Stimulated activated CD8-positive, alpha-beta memory T cell treated with anti-CD3 and anti-CD28 coated beads, Interleukin-12 subunit alpha, Interleukin-12 subunit beta, amount 100 ng/mL, for 4 hours (primary cell): Measurements from ENCODE around the gene ZNRF2.

Experiments used
- DNase-seq: peaks from one replicate; pipeline ENCODE4 v3.0.0-alpha.2; 2020; ENCODE audit warnings: low read depth

ZNRF2 gene

DNA sequence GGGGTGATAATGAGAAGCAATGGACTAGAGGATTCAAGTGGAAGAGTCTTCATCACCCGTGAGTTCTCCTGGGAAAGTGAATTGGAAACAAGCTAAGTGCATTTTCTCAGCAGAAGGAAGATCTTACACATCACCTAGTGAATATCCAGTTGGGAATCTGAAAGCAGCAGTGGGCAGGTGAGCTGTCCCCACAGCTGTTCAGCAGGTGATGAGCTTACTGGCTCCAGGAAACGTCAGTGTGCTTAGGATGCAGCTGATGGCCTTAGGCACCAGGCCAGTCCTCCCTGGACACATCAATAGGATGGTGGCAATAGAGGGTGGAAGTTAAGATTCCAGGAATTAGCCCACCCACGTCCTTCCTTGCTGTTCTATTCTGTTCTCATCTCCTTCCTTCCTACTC, 127.5 kb downstream of the ZNRF2 start:
- DNase-seq = no peak

DNA sequence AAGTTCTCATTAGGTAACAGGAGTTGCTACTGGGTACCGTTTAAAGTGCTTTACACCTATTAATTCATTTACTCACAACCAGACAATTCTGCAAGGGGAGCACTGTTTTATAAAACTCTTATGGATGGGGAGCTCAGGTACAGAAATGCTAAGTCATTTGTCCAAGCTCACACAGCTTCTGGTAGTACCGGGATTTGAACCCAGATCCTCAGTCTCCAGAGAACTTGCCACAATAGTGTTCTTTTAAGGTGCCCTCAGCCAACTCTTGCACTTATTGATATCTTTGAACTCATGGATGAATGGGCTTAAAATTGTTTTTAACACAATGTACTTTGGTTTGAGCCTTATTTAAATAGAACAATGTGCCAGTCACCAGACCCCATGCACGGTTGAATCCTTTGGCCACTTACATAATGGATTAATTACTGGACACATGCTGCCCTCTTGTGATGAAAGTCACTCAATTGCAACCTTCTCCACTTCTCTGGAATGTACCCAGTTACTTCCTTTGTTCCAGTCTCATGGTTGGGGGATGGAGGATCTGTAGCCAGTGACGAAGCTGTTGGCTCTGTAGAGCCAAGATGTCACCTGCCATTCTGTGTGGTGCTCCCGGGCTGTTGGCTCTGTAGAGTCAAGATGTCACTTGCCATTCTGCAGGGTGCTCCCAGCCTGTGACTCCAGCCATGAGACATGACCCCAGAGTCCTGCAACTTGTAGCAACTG, 128.5 kb downstream of the ZNRF2 start:
- no peak for DNase-seq

DNA sequence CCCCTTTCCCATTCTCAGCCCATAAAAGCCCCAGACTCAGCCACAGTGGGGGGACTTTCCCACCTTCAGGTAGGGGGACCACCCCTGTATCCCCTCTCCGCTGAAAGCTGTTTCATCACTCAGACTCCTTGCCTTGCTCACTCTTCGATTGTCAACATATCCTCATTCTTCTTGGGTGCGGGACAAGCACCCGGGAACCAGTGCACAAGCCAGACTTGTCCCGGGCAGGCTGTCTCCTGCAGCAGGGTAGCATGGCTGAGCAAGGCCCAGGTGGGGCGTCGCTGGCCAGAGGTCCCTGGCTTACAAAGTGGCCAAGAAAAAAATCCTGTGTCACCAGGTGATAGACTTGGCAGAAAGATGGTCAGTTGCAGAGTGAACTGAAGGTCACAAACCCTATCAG, 129.5 kb downstream of the ZNRF2 start:
- no peak for DNase-seq
